ENCODE measurements around the gene ENPP3. TPM values are rescaled to one million over a fixed set of nuclear protein-coding genes. Genes with fewer than 3 reads are reported as not detected.

Gene ENPP3
- total RNA-seq, 1 experiment from 2014 or later = 0.15 TPM

GRCh38 chr6:131736003-131736596, 99.0 kb downstream of the ENPP3 start:
- Histone ChIP-seq H3K9ac (ENCODE audit: extremely low read depth, insufficient read length, low read length) (no peak overlapping the region), H4K8ac (replicated peaks; ENCODE audit: insufficient read length, low read depth, low read length) (no peak overlapping the region), H3K27me3 (ENCODE audit: insufficient read depth, low read length) (no peaks in the 10 kb centered on the region; the same call in 1 of the 2 replicates), H3K79me2 (ENCODE audit: insufficient read depth, low read length) (no peaks in the 10 kb centered on the region), H3K27ac (ENCODE audit: insufficient read length, low read depth, low read length) (no peak overlapping the region), H2BK20ac (ENCODE audit: low read depth, low read length, poor library complexity, severe bottlenecking) (no peak overlapping the region), H2BK12ac (ENCODE audit: insufficient read length, low read depth, low read length) (no peak overlapping the region), H2AFZ (ENCODE audit: low read length) (no peak overlapping the region), H4K91ac (ENCODE audit: insufficient read length, low read depth, low read length) (no peak overlapping the region), H3K23me2 (ENCODE audit: insufficient read length, low read depth, low read length, poor library complexity, severe bottlenecking) (no peaks in the 10 kb centered on the region), H2BK15ac (ENCODE audit: low read depth, low read length) (no peak overlapping the region), H3K18ac (ENCODE audit: insufficient read length, low read depth, low read length) (no peak overlapping the region), H4K5ac (ENCODE audit: insufficient read length, low read depth, low read length) (no peak overlapping the region), H3K4me1 (ENCODE audit: insufficient read depth, low read length) (no peaks in the 10 kb centered on the region), H2BK5ac (ENCODE audit: insufficient read length, low read length) (no peak overlapping the region), H4K20me1 (ENCODE audit: control insufficient read depth, insufficient read depth, insufficient read length) (no peaks in the 10 kb centered on the region), H3K23ac (ENCODE audit: insufficient read length, low read depth, low read length) (no peak overlapping the region), H3K9me3 (ENCODE audit: control insufficient read depth, low read depth, low read length) (no peaks in the 10 kb centered on the region), H3T11ph (ENCODE audit: low read length) (no peak overlapping the region), H2AK5ac (ENCODE audit: insufficient read length, low read length) (no peak overlapping the region), H3K4me2 (ENCODE audit: insufficient read depth, insufficient read length, low read length) (no peak overlapping the region), H3K56ac (ENCODE audit: insufficient read length, low read depth, low read length) (no peak overlapping the region), H3K4ac (ENCODE audit: low read depth, low read length) (no peak overlapping the region), H3K79me1 (ENCODE audit: insufficient read depth, low read depth, low read length, poor library complexity, severe bottlenecking) (no peaks in the 10 kb centered on the region), H2BK120ac (ENCODE audit: low read depth, low read length, poor library complexity, severe bottlenecking) (no peak overlapping the region), H3K14ac (ENCODE audit: insufficient read depth, low read length) (no peak overlapping the region)
- H3K4me3 Mint-ChIP-seq = no peak overlapping the region
- H3K27ac Mint-ChIP-seq = no peak overlapping the region
- H3K27me3 Mint-ChIP-seq (ENCODE audit: low read depth) = peaks cover 4% of the 10 kb centered on the region; the same call in 1 of the 2 replicates
- WGBS (ENCODE audit: extremely low coverage, insufficient read length, low lambda C conversion rate) = no CpG with 5 or more reads among the region's 9 CpGs
- no peaks in the 10 kb centered on the region for H3K36me3 Mint-ChIP-seq (ENCODE audit: insufficient read depth in 1 of 3, low read depth in 3 of 3)
- no peak for DNase-seq
- peaks cover 0 to 3% of the 10 kb centered on the region in 2 experiments; a peak in 2 of 4 replicates for H3K4me1 Mint-ChIP-seq
- TF ChIP-seq CTCF (conservative IDR thresholded peaks at IDR 0.05) = no peak
- no peaks in the 10 kb centered on the region for H3K9me3 Mint-ChIP-seq

Measured in H9 (cell line).